ENCODE results near the gene TWF2.

The TWF2 gene

GRCh38 chr3:52181543-52181942 is 57.4 kb downstream of the TWF2 start:
- DNase-seq (ENCODE audit: low spot score) = no peak
